SH-SY5Y (cell line): ENCODE data around the gene MGAT3.

Experiments
- GATA2 ChIP-seq: IDR thresholded peaks from 2 replicates; pipeline ENCODE4 v1.6.1; 2011; ENCODE audit warnings: mild to moderate bottlenecking, low read depth, low read length
- GATA3 ChIP-seq: IDR thresholded peaks from 2 replicates; pipeline ENCODE4 v1.6.1; 2011; ENCODE audit warnings: low read depth, mild to moderate bottlenecking, low read length, moderate library complexity

GRCh38 chr22:39459681-39460080 lies 2.9 kb downstream of the MGAT3 start:
- no peak for TF ChIP-seq GATA3
- TF ChIP-seq GATA2: no peak
